AG09319 (cell line): ENCODE measurements around the gene EYS.

ENCODE experiments used
- DNase-seq: peaks from one replicate; pipeline ENCODE4 v3.0.0-alpha.2; 2010; ENCODE audit warnings: low read depth; ENCODE audit errors: extremely low read depth
- TF ChIP-seq, protein P1 (sequence below): IDR thresholded peaks from 2 replicates; pipeline ENCODE4 v1.5.1; 2011; ENCODE audit warnings: low read depth, mild to moderate bottlenecking, inconsistent platforms, low read length, moderate library complexity

The EYS gene

GRCh38 chr6:64817525-64817924 is 889.5 kb downstream of the EYS start:
- TF ChIP-seq, protein P1, sequence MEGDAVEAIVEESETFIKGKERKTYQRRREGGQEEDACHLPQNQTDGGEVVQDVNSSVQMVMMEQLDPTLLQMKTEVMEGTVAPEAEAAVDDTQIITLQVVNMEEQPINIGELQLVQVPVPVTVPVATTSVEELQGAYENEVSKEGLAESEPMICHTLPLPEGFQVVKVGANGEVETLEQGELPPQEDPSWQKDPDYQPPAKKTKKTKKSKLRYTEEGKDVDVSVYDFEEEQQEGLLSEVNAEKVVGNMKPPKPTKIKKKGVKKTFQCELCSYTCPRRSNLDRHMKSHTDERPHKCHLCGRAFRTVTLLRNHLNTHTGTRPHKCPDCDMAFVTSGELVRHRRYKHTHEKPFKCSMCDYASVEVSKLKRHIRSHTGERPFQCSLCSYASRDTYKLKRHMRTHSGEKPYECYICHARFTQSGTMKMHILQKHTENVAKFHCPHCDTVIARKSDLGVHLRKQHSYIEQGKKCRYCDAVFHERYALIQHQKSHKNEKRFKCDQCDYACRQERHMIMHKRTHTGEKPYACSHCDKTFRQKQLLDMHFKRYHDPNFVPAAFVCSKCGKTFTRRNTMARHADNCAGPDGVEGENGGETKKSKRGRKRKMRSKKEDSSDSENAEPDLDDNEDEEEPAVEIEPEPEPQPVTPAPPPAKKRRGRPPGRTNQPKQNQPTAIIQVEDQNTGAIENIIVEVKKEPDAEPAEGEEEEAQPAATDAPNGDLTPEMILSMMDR: no peak
- DNase-seq: no peak

GRCh38 chr6:64815718-64816117 is 891.3 kb downstream of the EYS start:
- TF ChIP-seq, protein P1: no peak
- DNase-seq: no peak

DNA sequence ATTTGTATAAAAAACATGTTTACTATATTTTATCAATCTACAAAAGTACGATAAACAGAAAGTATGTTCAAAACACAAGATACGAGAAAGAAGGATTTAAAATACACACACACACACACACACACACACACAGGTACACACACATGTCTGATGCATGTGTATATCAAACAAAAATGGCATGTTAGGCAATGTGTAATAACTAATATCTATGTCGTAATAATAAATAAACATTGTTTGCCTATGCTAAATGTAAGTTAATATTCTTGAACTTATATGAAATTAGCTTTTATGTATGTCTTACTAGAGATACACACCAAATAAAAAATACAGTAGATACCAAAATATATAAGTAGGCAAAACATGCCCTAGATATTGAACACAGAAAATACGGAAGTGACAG is 894.9 kb downstream of the EYS start:
- DNase-seq: no peak
- TF ChIP-seq, protein P1: no peak

- no peak for DNase-seq
- TF ChIP-seq, protein P1: no peak
Observed at GRCh38 chr6:64811119-64811518, 895.9 kb downstream of the EYS start.

DNA sequence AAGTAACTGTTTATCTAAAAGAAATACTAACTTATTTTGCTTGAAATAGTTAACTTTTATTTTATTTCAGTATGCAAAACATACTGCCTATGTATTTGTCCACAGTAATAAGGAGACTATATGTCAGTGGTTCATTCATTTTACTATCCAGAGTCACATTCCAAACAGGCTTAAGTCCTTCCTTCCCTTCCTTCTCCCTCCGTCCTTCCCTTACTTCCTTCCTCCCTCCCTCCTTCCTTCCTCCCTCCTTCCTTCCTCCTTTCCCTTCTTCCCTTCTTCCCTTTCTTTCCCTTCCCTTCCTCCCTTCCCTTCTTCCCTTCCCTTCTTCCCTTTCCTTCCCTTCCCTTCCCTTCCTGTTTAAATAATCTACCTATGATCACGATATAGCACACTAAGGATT is 899.2 kb downstream of the EYS start:
- TF ChIP-seq, protein P1: no peak
- no peak for DNase-seq

DNA sequence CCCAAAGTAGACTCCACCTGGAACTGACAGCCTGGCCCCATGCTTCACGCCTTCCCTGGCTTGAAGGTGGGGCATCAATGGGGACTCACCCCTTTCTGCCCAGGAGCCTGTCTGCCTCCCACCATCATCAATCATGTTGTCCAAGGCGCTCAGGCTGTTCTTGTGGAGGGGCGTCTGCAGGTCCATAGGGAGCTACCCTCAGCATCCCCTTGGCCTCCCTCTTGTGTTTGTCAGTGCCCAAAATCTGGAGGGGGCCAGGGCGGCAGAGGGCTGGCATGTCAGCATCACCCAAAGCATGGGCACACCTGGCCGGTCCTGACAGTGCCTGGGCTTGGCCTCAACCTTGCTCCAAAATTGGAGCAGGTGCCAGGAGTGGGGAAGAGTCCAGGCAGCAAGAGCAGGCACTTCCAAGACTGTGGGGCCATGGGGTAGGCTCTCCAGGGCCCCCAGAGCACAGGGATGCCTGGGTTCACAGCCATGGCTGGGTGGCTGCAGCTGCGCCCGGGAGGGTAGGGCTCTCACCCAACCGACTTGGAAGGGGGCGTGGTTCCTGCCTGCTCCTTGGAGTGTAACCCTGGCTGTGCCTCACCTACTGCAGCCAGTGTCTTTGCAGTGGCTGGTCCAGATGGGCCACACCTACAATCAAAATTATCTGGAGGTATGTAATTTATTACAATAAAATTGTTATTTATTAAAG is 903.4 kb downstream of the EYS start:
- TF ChIP-seq, protein P1: no peak

DNA sequence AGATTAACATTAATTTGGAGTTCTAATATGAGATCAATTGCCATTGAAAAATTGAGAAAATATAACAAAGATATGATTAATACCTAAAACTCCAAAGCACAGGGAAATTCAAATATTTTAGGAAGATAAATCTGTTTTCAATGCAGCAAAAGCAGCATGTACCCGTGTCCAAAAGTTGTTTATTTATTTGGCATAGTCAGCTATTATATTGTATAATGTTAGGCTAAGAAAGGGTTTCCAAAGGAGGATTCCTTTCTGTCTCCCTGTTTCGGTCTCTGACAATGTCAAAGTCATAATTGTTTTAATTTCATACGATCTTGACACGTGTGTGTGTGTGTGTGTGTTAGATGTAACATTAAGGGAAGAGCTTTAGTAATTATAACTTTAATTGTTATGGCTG is 914.5 kb downstream of the EYS start:
- TF ChIP-seq, protein P1: no peak
- DNase-seq: no peak

More for the DNA sequence above, 903.4 kb downstream of the EYS start:
- DNase-seq: no peak
